Esophagus mucosa (tissue), 1 donor: ENCODE measurements around the gene NCBP2L. TPM values are rescaled to one million over a fixed set of nuclear protein-coding genes. Genes with fewer than 3 reads are reported as not detected.
"Not testable (repeated sequence)": the region's sequence is repeated elsewhere in the genome, so short reads cannot be mapped to it uniquely, and the experiment has no call there.

Experiments used
- ATAC-seq: fragments of 200-7000 bp; cut with Tn5 transposase; one replicate; pipeline ENCODE4 v1.9.1; 2020
- total RNA-seq: library from RNA; stranded (reverse); gene quantifications from one replicate; pipeline ENCODE4 v1.2.4, GENCODE V29; 2023
- donor health status: DM: yes; HTN: yes; CAD: no.

NCBP2L gene
- total RNA-seq, 1 donor from 2014 or later, result not detected

DNA sequence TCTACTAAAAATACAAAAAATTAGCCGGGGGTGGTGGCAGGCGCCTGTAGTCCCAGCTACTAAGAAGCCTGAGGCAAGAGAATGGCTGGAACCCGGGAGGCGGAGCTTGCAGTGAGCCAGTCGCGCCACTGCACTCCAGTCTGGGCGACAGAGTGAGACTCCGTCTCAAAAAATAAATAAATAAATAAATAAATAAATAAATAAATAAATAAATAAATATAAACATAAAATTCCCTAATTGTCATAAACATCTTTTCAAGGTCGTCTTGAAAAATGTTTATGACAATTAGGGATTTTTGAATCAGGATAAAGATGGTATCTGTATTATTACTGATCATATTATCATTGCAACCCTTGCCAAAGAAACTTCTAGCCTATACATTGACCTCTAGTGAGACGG, 32.5 kb downstream of the NCBP2L start:
- not testable (repeated sequence) for ATAC-seq

DNA sequence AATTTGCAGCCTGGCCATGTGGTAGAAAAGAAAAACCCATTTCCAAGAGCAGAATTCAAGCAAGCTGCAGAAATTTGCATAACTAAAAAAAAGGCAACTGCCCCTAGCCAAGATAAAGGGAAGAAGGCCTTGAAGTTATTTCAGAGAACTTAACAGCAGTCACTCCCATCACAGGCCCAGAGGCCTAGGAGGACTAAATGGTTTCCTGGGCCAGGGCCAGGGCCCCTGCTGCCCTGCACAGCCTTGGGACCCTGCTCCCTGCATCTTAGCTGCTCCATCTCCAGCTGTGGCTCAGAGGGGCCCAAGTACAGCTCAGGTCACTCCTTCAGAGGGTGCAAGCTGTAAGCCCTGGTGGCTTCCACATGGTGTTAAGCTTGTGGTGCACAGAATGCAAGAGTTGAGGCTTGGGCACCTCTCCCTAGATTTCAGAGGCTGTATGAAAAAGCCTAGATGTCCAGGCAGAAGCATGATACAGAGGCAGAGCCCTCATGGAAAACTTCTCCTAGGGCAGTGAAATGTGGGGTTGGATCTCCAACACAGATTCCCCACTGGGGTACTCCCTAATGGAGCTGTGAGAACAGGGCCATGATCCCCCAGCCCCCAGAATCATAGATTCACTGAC, 41.5 kb downstream of the NCBP2L start:
- no peak for ATAC-seq

DNA sequence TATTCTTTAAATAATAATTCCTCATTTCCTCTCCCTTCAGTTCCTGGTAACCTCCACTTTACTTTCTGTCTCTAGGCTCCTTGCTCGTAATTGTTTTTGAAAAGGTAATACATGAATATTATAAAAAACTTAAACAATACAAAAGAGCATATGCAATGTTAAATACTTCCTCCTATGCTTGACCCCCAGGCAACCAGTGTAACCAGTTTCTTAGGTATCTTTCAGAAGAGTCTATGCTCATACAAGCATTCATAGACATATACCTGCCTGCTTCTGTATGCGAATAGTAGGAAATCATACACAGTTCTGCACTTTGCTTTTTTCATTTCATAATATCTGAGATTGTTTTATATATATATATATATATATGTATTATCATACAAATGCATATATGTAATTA, 45.5 kb downstream of the NCBP2L start:
- peak; percentile 54 for ATAC-seq

DNA sequence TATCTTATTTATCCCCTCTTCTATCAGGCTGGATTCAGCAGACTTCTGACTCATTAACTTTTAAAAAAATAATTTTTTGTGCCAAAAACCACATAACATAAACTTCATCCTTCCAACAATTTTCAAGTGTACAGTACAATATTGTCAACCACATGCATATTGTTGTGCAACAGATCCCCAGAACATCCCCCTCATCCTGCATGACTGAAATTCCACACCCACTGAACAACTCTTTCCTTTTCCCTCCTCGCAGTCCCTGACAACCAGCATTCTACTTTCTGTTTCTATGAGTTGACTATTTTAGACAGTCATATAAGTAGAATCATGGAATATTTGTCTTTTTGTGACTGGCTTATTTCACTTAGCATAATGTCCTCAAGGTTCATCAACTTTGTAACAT, 45.9 kb downstream of the NCBP2L start:
- no peak for ATAC-seq

DNA sequence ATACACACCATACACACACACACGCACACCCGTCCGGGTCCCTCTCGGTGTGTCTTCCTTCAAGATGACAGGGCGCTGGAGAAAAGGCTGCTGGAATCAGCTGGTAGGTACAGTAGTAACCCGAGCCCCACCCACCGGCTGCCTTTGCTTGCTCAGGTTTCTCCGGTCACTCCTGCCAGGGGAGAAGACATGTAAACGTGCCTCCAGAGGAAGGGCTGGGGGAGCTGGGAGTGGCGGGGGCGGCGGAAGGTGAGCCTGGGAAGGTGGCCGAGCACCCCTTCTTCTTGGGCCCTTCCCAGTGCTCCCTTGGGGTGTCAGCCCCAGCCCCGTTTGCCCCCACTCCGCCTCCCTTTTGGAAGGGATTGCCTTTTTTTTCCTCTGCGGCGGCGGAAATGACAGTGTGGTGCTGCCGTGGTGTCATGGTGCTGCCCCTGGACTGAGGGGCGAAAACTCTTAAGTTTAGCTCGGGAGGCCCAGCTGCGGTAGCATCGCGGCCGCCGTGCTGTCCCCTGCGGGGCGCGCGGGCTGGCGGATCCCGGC, 48.2 kb downstream of the NCBP2L start, which contains the start of gene MID2:
TSS of gene MID2 (plus strand) at position 169 of the 540 bp plus-strand sequence. CDS start 561 bp downstream, outside the sequence.
- ATAC-seq, result peak; percentile 87

DNA sequence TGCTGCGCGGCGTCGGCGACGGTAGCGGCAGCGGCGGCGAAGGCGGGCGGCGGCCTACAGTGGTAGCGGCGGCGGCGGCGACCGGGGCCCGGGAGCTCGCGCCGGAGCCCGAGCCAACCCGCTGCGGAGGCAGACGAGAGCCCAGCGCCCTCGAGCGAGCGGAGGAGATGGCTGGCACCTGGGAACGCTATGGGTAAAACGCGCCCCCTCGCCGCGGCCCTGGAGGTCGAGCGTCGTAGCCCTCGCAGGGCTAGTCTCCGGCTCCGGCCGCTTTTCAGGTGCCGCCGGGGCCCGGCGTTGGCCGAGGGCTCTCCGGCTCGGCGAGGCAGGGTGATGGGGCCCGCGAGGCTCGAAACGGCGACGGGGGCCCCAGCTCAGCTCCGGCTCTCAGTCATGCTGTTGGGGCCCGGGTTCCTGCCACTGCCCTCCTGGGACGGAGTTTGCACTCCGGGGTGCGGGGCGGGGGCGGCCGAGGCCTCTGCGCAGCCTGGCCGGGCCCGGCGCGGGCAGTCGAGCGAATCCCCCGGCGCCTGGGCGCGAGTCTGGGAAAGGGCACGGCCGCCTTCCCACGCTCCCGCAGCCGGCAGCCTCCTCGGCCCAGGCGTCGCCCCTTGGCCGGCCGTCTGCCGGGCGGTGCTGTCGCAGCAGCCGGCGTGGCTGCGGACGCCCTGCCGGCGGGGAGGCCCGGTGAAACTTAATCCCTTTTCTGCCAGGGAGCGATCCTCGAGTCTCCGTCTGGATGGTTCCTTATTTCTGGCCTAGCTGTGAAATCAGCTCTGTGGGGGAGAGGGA, 48.9 kb downstream of the NCBP2L start:
- peak; percentile 47 for ATAC-seq

DNA sequence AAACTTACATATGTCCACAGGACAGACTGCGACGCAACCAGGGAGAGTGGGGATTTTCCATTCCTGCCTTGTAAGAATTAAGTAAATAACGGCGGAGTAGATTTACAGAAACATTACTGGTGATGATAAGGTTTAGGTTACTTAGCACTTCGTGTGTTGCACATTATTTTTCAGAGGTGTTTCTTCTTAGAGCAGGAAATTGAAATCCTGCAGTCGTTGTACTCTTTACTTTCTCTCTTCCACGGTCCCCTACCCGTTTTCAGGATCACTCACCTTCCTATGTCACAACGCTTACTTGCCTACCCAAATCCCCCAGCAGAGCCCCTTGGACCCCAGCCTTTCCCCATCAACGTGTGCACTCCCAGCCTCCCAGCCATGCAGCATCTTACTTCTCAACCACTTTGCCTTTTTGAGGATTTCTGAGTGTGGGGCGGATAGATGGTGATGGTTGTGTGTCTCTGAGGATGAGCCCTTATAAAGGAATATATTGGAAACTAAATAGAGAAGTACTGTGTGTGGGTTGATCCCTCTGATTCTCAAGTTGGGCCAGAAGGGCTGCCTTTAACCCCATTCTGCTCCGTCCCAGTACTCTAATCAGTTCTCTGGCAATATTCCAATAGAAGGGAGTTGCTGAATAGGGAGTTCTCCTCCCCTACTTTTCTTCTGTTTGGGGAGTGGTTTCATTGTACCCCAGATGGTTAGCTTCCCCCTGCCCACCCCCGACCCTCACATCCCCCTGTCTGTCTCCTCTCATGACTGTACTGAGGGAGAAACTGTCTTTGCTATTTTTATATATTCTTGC, 49.7 kb downstream of the NCBP2L start:
- ATAC-seq, result no peak

DNA sequence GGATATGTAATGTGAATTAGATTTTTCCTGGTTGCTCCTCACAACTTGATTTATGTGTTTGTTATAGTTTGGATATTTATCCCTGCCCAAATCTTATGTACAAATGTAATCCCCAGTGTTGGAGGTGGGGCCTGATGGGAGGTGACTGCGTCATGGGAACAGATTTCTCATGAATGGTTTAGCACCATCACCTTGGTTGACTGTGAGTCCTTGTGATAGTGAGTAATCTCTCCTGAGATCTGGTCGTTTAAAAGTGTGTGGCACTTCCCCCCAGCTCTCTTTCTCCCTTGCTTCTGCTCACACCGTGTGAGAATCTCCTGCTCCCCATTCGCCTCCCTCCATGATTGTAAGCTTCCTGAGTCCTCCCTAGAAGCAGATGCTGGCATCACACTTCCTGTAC, 50.3 kb downstream of the NCBP2L start:
- no peak for ATAC-seq

DNA sequence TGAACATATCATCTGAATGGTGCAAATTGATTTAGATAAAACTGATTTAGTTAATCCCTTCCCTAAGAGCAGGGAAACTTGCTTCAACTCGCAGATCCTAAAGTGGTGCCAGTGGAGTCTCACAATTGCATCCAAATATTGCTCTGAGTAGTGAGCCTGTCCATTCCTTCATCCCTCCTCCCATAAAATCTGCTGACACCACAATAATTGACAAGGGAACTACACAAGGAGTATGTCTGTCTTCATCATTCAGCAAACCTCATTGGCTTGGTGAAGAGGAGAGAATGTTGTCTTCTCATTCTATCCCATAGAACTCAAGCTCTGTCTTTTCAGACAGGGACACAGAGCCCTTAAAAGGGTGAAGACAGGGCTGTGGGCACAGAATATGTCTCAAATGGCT, 52.3 kb downstream of the NCBP2L start:
- ATAC-seq, result no peak

DNA sequence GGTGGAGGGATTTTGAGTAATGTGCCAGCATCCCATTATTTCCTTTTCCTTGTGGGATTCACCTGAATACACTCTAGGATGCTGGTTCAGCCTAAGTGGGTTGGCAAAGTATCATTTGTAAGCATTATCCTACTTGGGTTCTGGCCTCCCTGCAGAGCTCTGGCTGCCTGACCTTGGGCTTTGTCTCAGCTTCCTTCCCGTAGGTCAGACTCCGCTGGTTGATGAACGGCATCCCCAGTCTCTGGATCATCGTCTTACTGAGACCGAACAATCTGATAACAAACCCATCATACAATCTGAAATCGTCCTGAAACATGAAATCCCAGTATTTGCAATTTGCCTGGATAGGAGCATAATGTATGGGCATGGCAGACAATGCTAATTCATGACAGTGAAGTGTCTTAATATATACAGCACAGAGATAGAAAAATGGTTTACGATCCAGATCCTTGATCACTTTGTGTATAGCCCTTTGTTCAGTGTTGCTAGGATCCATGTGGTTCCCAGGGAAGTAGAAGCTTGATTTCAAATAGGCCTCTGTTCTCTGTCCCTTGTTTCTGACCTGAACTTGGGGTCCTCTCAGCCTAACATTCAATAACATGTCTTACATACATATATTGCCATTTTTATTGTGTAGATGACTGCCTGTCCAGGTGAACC, 53.7 kb downstream of the NCBP2L start:
- no peak for ATAC-seq

DNA sequence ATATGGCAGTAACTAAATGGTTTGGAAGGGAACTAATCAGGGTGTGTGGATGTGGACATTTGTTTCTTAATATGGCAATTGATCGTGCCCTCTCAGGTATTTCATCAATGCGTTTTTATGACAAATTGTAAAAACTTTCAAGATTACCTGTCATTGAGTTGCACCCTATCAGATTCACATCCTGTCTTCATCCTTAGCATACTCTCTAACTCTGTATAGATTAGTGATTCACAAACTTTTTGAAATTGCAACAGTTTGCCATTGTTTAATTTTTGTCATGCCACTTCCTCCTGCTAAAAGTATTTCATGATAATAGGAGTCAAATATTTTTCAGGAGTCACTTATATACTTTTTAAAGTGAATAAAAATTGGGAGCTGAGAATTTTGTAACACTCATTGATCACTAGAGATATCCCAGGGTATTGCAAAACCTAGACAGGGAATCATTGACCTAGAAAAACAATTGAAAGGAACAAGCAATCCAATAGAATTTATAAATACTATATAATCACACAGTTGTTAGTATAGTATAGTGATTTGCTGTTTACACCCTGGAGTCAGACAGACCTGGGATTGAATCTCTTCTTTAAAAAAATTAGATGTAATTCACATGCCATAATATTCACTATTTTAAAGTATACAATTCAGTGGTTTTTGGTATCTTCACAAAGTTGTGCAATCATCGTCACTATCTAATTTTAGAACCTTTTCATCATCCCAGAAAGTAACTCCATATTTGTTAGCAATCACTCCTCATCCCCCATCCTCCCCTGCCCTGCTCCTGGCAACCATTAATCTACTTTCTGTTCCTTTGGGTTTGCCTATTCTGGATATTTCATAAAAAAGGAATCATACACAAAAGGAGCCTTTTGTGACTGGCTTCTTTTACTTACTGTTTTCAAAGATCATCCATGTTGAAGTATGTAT, 57.0 kb downstream of the NCBP2L start:
- ATAC-seq, result no peak

DNA sequence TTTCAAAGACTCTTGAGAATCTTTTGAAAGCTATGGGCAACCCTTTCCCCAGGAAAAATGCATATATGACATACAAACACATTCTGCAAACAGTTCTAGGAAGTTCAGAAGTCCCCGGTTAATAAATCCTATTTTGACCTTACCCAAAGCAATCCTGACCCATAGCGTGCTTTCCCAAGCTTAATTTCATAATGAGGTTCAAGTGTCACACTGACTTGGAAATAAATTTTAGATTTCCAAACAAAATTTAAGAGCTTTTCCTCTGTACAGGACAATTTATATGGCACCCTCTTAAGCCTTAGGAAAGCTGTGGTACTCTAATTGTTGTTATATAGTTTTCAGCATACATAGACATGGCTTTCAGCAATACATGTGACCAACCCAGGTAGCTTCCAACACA, 59.4 kb downstream of the NCBP2L start:
- no peak for ATAC-seq

DNA sequence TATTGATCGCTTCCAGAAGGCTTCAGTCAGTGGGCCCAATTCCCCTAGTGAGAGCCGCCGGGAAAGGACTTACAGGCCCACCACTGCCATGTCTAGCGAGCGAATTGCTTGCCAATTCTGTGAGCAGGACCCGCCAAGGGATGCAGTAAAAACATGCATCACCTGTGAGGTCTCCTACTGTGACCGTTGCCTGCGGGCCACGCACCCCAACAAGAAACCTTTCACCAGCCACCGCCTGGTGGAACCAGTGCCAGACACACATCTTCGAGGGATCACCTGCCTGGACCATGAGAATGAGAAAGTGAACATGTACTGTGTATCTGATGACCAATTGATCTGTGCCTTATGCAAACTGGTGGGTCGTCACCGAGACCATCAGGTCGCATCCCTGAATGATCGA, 63.4 kb downstream of the NCBP2L start:
- no peak for ATAC-seq

DNA sequence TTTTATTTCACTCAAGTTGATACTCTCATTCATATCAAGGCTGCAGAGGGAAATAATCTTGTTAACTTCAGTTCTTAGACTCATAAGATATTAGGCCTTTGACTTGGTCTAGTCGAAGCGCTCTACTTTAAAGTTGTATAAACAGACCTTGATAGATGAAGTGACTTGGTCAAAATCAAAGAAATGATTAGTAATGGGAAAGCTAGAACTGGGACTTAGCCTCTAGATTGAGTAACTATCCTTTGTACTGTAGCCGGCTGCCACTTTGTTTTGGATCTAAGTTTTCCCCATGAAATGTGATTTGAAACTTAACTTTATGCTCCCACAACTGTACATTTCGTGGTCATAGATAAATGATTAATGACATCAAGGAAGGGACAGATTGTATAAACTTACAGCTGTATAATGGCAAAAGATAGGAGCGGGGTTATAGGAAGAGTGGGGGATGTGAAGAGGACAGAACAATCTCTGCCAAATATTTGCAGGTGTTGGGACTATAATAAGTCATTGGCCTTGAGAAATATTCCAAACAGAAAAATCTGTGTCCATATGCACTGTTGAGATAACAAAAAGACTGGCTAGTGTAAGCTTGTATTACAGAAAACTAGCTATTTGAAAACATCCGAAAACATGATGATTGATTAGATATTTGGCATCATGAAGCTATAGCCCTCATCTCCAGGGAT, 65.3 kb downstream of the NCBP2L start:
- ATAC-seq, result no peak

Other genes with a start within 250 kb of the NCBP2L start
- gene PRPS1, start 149.2 kb upstream of the NCBP2L start, total RNA-seq, result 14.6 TPM
- gene TSC22D3, start 1.9 kb upstream of the NCBP2L start, total RNA-seq, result 46.2 TPM
- gene MID2, start 48.1 kb downstream of the NCBP2L start, total RNA-seq, result 17.8 TPM
- gene TEX13B, start 204.6 kb downstream of the NCBP2L start, total RNA-seq, result not detected